NCI-H2081 (cell line): ENCODE results near the gene PRPF31.
"Not testable (repeated sequence)": the region's sequence is repeated elsewhere in the genome, so short reads cannot be mapped to it uniquely, and the experiment has no call there.

Source experiments
- DNase-seq, 2 experiments: peaks; one replicate each; lab custom pipeline; 2025; lab: John Stamatoyannopoulos, UW

PRPF31 gene, protein sequence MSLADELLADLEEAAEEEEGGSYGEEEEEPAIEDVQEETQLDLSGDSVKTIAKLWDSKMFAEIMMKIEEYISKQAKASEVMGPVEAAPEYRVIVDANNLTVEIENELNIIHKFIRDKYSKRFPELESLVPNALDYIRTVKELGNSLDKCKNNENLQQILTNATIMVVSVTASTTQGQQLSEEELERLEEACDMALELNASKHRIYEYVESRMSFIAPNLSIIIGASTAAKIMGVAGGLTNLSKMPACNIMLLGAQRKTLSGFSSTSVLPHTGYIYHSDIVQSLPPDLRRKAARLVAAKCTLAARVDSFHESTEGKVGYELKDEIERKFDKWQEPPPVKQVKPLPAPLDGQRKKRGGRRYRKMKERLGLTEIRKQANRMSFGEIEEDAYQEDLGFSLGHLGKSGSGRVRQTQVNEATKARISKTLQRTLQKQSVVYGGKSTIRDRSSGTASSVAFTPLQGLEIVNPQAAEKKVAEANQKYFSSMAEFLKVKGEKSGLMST

DNA sequence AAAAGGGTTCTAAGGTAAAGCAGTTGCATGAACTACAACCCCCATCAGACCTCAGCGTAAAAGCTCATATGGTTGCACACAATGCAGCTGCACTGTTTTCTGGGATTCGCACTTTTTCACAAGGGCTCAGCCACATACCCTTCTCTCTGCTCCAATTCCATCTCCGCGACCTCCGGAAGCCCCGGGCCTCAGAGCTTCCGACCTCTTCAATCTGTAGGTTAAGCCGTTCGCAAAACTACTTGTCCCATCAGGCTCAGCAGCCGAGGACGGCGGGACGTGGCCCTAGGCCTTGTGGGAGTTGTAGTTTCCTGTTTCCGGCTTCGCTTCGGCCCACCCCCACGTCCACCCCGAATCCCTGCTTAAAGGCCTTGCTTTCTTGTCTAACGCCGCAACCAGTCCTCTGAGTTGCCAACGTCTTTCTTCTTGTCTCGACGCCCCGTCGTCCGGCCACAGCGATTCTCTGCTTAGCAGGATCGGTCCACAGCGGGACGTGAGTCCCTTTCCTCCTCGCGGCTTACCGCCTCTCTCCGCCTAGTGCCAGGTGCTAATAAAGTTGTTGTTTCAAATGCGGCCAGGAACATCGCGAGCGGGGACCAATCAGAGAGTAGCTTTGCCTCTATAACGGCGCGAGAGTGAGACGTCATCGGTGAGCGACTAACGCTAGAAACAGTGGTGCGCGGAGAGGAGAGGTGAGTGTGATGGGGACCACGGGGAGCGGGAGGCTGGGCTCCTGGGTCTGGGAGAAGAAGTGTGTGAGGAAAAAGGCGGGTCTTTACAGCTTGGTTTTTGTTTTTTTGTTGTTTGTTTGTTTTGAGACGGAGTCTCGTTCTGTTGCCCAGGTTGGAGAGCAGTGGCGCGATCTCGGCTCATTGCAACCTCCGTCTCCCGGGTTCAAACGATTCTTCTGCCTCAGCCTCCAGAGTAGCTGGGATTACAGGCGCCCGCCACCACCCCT, at the start of gene PRPF31, which contains the start of gene TFPT:
PRPF31 (plus strand) TSS at position 646 of the 955 bp plus-strand sequence. CDS start 2,525 bp downstream, outside the sequence.
TFPT (minus strand) TSS at position 549 of the 955 bp plus-strand sequence; CDS start at position 161, 388 bp downstream.
- DNase-seq = peak; percentile 95 to 98

DNA sequence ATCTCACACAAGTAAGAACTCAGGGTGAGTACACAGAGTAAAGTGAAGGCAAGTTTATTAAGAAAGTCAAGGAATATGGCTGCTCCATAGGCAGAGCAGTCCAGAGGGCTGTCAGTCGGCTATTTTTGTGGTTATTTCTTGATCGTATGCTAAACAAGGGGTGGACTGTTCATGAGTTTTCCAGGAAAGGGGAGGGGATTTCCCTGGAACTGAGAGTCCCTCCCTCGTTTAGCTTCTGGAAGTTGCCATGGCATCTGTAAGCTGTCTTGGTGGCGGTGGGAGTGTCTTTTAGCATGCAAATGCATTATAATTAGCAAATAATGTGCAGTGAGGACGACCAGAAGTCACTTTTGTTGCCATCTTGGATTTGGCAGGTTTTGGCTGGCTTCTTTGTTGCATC, 46.1 kb upstream of the PRPF31 start:
- no peak for DNase-seq

DNA sequence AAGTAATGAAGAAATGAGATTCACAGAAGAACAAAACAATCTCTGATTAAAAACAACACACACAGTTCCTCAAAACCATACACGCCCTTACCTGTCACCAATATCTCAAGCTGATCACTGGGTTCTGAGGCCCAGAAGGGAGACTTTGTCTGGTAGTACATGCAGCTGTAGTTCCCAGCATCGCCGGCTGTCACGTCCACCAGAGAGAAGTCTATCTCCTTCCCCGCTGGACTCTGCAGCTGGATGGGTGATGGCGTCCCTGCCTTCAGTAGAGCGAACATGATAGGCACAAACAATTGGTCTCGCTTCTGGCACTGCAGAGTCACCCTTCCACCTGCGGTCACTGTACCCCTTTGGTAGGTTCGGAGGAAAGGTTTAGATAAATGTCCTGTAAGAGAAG, 41.7 kb upstream of the PRPF31 start:
- DNase-seq = no peak

DNA sequence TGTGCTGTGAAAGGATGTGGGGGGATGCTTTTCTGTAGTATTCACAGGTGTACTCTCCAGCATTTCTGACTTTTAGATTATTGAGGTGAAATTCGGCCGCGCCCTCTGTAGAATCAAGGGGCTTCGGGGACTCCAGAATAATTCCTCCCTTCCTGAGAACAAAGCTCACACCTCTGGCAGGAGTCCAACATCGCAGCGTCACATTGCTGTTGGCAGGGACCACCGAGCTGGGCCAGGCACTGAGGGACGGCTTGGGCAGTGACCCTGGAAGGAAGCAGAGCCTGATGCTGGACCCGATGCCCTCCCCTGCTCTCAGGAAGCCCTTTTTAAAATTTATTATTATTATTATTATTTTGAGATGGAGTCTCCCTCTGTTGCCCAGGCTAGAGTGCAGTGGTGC, 40.7 kb upstream of the PRPF31 start:
- DNase-seq = no peak

DNA sequence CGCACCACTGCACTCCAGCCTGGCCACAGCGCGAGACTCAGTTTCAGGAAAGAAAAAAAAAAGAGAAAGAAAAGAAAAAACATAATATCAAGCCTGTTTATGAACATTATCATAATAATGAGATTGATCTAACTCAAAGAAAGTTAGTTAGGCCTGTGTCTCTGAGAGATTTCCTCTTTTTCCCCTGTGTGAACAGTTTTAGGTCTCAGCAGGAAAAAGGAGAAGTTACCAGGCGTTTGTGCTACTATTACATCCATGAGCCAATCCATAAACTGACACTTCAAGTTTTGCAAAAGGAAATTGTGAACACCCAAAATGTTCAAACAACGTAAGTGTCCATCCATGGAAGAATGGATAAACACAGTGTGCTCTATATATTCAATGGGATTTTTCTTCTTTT, 38.2 kb upstream of the PRPF31 start:
- no peak for DNase-seq

DNA sequence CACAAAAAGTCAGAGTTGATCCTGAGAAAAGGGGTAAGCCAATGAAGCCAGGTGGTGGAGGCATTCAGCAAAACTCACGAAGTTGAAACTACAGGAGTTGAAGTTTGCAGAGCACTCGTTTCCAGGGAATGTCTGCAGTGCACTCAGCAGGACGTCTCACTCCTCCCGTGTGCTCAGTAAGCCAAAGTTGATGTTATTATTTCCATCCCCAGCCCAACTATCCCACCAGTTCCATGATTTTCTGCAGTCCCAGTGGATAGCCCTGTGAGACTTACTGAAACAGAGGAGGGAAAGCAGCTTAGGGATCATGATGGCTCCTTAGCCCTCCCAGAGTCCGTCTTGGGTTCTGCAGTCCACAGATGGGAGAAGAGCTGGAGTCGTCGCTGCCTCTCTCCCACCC, 34.5 kb upstream of the PRPF31 start, which contains the start of gene TARM1:
TARM1 (minus strand) TSS at position 334 of the 400 bp plus-strand sequence; CDS start at position 309, 25 bp downstream.
- no peak for DNase-seq

DNA sequence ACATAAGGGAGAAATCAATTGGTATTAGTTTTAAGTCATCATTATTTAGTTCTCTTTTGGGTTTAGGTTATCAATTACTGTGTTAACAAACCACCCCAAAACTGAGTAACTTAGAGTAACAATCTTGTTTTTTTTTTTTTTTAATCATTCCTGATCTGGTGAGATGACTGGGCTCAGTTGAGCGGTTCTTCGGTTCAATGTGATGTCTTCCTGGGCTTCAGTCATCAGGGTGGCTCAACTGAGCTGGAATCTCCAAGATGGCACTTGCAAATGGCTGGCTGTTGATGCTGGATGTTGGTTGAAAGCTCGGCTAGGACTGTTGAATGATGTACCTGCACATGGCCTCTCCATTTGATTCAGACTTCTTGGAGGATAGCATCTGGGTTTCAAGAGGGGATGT, 31.1 kb upstream of the PRPF31 start:
- no peak for DNase-seq

DNA sequence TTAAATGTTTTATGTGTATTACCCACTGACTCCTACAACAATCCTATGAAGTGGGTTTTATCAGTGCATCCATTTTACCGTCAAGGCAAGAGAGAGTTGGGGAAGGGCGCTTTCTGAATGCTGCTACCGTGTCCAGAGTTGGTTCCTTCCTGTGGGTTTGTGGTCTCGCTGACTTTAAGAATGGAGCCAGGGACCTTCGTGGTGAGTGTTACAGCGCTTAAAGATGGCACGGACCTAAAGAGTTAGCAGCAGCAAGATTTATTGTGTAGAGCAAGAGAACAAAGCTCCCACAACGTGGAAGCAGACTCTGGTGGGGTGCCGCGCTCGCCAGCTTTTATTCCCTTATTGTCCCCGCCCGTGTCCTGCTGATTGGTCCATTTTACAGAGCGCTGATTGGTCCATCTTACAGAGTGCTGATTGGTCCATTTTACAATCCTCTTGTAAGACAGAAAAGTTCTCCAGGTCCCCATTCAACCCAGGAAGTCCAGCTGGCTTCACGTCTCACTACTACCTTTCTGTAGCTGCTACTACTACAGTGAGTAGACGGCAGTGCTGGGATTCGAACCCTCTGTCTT, 21.0 kb upstream of the PRPF31 start:
- DNase-seq = no peak

DNA sequence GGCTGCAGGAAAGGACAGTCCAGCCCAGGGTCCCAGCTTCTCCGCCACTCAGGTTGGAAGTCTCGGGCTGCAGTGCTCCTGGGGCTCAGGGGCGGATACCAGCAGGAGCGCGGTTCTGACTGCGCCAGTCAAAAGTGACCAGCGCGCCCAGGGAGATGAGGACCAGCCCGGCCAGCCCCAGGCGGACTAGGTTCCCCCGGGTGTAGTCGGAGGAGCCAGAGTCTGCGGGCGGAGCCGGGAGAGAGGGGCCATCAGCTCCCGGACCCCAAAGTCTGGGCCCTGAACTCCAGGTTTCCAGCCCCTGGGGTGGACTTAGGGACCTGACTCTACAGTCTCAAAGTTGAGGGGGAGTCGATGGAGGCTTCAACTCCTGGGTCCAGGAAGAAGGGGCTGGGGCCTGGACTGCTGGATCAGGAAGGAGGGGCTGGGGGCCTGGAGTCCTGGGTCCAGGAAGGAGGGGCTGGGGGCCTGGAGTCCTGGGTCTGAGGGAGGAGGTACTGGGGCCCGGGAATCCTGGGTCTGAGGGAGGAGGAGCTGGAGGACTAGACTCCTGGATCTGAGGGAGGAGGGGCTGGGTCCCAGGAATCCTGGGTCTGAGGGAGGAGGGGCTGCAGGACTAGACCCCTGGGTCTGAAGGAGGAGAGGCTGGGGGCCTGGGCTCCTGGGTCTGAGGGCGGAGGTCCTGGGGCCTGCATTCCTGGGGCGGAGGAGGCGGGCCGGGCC, 20.3 kb upstream of the PRPF31 start:
- DNase-seq = no peak

DNA sequence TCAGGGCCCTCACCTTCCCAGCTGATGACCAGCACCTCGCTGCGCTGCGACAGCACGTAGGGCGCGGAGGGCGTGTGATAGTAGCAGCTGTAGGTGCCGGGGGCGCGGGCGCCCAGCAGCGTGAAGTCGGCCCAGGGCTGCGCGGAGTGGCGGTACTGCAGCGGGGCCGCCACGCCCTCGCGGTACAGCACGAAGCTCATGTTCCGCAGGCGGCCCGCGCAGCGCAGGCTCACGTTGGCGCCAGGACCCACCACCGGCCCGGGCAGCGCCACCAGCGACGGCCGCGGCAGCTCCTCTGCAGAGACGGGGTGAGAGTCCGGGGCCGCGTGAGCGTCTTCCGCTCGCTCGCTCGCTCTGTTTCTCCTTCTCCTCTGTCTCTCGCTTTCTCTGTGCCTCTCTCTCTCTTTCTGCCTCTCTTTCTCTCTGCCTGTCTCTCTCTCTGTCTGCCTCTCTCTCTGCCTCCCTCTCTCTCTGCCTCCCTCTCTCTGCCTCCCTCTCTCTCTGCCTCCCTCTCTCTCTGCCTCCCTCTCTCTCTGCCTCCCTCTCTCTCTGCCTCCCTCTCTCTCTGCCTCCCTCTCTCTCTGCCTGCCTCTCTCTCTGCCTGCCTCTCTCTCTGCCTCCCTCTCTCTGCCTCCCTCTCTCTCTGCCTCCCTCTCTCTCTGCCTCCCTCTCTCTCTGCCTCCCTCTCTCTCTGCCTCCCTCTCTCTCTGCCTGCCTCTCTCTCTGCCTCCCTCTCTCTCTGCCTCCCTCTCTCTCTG, 19.5 kb upstream of the PRPF31 start:
- not testable (repeated sequence) for DNase-seq

DNA sequence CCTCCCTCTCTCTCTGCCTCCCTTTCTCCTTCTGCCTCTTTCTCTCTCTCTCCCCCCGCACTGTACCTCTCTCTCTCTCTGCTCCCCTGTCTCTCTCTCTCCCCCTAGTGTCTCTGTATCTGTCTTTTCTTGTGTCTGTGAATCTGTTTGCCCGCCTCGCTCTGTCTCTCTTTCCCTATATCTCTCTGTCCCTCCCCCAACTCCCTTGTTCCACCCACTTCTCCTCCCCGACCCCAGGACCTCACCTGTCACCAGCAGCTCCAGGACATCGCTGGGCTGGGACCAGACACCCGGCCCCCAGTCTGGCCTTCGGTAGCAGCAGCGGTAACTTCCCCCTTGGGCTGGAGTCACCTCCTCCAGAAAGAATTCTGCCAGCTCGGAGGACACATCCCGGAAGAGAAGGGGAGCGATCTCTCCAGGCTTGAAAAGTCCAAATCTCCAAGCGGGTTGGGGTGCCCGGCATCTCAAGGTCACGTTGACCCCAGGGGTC, 18.9 kb upstream of the PRPF31 start:
- DNase-seq = no peak

DNA sequence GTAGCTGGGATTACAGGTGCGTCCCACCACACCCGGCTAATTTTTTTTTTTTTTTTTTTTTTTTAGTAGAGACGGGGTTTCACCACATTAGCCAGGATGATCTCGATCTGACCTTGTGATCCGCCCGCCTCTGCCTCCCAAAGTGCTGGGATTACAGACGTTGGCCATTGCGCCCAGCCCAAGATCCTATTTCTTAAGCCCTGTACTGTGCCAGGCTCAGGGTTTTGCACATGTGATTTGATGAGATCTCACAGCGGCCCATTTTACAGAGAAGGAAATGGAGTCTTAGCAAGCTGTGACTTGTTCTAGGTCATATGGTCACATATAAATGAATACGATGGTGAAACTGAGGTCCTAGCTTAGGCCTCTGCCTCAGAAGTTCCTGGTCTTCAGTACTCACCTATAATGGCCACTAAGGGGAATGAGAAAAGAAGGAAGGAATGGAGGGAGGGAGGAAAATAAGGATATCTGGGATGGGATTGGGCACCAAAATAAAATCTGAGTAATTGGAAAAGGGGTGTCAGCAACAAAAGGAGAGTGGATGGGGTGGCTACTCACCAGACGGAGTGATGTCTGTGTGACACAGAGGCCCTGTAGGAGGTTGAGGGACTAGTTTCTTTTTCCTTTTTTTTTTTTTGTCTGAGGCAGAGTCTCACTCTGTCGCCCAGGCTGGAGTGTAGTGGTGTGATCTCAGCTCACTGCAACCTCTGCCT, 16.2 kb upstream of the PRPF31 start:
- DNase-seq = no peak

DNA sequence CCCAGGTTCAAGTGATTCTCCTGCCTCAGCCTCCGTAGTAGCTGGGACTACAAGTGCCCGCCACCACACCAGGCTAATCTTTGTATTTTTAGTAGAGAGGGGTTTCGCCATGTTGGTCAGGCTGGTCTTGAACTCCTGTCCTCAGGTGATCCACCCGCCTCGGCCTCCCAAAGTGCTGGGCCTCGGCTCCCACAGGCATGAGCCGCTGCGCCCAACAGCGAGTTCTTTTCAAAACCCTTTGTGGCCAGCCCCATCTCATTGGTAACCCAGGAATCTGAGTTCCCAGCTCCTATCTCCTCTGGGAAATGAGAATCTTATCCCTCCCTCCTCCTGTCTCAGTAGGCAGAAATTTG, 15.7 kb upstream of the PRPF31 start:
- DNase-seq = not testable (repeated sequence)

DNA sequence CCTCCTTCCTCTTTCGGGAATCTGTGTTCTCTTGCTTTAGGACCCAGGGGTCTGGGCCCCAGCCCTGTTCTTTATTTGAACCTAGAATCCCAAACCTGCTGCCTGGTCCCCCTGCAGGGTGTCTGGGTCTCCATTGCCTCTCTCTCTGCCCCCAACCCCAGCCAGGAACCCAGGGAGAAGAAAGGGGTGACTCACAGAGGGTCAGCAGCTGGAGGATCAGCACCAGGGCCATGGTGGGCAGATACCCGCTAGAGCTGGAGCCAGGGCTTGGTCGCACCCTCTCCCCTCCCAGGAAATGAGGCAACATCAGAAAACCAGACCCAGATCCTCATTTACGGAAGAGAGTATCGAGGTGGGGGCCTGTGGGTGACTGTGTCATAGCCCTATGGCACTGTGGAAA, 15.0 kb upstream of the PRPF31 start, which contains the start of gene OSCAR:
OSCAR (minus strand) TSS at position 243 of the 400 bp plus-strand sequence; CDS start at position 232, 11 bp downstream.
- DNase-seq = no peak

DNA sequence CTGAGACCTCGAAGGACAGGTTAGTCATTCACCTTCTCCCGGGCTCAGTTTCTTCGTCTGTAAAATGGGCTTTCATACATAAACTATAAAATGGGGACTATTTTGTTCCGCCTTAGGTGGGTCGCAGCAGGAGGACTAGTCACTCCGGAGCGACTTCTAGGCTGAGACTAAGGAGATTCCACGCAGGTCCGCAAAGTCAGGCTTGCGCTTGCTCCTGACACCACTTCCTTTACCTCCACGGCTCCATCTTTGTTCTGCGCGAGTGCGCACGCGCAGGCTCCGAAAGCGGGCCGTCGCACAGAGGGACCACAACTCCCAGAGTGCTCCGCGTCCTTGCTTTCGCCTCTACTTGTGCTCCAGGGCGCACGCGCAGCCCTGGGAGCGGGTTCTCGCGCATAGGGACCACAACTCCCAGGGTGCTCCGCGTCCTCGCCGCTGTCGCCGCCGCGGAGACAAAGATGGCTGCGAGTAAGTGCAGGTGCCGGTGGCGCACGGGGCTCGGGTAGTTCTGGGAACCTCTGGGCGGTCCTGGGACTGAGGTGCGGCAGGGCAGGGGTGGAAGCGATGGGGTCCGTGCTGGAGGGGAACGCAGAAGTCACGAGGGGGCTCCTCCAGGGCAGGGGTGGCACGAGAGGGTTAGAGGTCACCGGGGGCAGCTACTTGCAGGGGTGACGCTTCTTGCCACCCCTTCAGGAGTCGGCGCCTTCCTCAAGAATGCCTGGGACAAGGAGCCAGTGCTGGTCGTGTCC, 13.0 kb upstream of the PRPF31 start, which contains the start of gene NDUFA3:
NDUFA3 (plus strand) TSS at position 435 of the 749 bp plus-strand sequence; CDS start at position 459, 24 bp downstream.
- peak; percentile 97 to 98 for DNase-seq

DNA sequence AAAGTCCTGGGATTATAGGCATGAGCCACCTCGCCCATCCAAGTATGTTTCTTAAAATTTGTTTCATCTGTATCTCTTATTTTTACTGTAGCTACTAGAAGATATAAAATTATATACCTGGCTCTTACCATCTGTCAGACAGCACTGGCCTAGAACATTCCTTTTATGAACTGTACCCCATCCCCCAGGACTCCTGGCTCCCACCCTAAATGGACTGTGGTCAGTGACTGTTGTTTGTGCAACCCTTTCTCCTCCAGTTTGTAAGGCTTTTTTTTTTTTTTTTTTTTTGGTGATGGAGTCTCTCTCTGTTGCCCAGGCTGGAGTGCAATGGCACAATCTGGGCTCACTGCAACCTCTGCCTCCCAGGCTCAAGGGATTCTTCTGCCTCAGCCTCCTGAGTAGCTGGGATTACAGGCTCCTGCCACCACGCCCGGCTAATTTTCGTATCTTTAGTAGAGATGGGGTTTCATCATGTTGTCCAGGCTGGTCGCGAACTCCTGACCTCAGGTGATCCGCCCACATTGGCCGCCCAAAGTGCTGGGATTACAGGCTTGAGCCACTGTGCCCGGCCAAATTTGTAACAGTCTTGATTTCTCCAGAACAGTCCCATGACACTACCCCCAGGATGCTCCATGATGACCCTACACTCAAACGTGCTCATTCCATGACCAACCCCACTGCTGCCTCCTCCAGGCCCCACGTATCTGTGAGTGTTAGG, 10.4 kb upstream of the PRPF31 start:
- no peak for DNase-seq

DNA sequence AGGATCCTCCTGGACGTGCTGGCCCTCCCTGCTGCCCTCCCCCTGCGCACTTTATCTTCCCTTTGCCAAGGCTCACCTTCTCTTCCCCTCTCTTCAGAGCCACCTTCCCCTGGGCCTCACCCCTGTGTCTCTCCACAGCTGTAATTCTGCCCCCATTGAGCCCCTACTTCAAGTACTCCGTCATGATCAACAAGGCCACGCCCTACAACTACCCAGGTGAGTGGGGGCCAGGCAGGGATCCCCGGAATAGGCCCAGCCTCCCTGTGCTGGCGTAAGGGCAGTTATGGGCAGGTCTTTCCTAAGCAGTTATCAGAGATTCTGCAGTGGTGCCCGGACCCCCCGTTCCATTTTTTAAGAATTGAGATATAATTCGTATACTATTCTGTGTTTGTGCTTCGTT, 9.8 kb upstream of the PRPF31 start:
- DNase-seq = no peak

DNA sequence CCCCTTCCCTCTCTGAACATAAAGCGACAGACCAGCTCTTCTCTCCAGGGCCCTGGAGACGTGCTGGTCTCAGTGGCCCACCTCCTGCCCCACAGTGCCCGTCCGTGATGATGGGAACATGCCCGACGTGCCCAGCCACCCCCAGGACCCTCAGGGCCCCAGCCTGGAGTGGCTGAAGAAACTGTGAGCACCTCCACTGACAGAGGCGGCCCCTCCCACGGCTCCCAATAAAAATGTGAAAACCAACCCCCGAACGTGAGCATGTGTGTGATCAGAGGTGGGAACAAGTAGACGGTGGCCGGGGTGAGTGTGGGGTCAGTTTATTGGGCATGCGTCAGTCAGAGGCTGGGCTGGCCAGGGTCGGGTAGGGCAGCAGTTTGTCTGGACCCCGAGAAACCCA, 8.8 kb upstream of the PRPF31 start:
- DNase-seq = no peak
